Measurements from ENCODE around the gene NKX2-4.

GRCh38 chr20:21436205-21436604 lies 38.9 kb upstream of the NKX2-4 start:
- TF ChIP-seq CTCF (IDR thresholded peaks at IDR 0.05), result no peak
- no peak for TF ChIP-seq POLR2A (IDR thresholded peaks at IDR 0.05)
